ENCODE results near the gene LRCH3.

DNA sequence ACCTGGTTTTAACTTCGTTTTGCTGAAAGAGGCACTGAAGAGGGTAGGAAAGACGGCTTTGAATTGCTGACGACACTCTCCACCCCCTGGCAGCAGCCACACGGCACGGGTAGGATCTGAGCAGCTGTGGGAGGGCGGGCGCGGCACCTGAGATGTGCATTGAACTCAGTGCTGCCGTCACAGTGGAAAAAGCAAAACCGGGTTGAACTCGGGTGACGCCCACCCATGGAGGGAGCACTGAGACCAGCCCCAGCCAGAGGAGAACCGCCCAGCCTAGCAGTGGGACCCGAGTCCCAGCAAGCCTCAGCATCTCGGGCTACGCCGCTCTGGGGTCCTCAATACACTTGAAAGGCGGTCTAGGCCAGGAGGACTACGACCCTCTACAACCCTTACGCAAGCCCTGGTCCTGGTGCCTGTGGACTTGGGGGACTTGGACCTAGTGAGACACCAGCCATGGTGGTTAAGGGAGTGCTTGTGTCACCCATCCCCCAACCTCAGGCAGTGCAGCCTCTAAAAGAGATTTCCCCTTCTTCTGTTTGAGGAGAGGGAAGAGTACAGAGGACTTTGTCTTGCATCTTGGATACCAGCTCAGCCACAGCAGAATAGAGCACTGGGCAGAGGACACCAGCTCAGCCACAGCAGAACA lies 108.9 kb downstream of the LRCH3 start:
- no peak for TF ChIP-seq PRRX2 (CRISPR knock-in tag; IDR thresholded peaks at IDR 0.05)
- TF ChIP-seq CREB1 (CRISPR knock-in tag; IDR thresholded peaks at IDR 0.05): no peak
- no peak for TF ChIP-seq IRF2 (CRISPR knock-in tag; IDR thresholded peaks at IDR 0.05; ENCODE audit: borderline replicate concordance, low read depth)
- TF ChIP-seq, protein P1, sequence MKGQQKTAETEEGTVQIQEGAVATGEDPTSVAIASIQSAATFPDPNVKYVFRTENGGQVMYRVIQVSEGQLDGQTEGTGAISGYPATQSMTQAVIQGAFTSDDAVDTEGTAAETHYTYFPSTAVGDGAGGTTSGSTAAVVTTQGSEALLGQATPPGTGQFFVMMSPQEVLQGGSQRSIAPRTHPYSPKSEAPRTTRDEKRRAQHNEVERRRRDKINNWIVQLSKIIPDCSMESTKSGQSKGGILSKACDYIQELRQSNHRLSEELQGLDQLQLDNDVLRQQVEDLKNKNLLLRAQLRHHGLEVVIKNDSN (CRISPR knock-in tag; IDR thresholded peaks at IDR 0.05): no peak
- no peak for TF ChIP-seq MAX (CRISPR knock-in tag; IDR thresholded peaks at IDR 0.05)
- TF ChIP-seq CREM (CRISPR knock-in tag; IDR thresholded peaks at IDR 0.05): no peak
- TF ChIP-seq, protein P2, sequence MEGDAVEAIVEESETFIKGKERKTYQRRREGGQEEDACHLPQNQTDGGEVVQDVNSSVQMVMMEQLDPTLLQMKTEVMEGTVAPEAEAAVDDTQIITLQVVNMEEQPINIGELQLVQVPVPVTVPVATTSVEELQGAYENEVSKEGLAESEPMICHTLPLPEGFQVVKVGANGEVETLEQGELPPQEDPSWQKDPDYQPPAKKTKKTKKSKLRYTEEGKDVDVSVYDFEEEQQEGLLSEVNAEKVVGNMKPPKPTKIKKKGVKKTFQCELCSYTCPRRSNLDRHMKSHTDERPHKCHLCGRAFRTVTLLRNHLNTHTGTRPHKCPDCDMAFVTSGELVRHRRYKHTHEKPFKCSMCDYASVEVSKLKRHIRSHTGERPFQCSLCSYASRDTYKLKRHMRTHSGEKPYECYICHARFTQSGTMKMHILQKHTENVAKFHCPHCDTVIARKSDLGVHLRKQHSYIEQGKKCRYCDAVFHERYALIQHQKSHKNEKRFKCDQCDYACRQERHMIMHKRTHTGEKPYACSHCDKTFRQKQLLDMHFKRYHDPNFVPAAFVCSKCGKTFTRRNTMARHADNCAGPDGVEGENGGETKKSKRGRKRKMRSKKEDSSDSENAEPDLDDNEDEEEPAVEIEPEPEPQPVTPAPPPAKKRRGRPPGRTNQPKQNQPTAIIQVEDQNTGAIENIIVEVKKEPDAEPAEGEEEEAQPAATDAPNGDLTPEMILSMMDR (IDR thresholded peaks at IDR 0.05): no peak
- TF ChIP-seq, protein P3, sequence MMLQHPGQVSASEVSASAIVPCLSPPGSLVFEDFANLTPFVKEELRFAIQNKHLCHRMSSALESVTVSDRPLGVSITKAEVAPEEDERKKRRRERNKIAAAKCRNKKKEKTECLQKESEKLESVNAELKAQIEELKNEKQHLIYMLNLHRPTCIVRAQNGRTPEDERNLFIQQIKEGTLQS (CRISPR knock-in tag; conservative IDR thresholded peaks at IDR 0.05): no peak
- no peak for TF ChIP-seq ESRRA (CRISPR knock-in tag; IDR thresholded peaks at IDR 0.05; ENCODE audit: borderline replicate concordance)
- no peak for TF ChIP-seq ZNF532 (CRISPR knock-in tag; IDR thresholded peaks at IDR 0.05; ENCODE audit: borderline replicate concordance)

Measured in WTC11 (cell line).